Natural killer cell (primary cell): ENCODE data around the gene MXD3. TPM values are rescaled to one million over a fixed set of nuclear protein-coding genes. Genes with fewer than 3 reads are reported as not detected.

ENCODE experiments used
- ATAC-seq, 3 donors: fragments of 150-1000 bp in 2 of 3; fragments of 200-7000 bp in 1 of 3; cut with Tn5 transposase; 1 replicate in 1 of 3; 2 replicates in 2 of 3; pipeline ENCODE4 v1.10.0; 2021; ENCODE audit warnings: mild to moderate bottlenecking in 2 of 3, moderate library complexity in 2 of 3
- DNase-seq, 2 donors: peaks; one replicate each; pipeline versions ENCODE4 v3.0.0 to v3.0.0-alpha.2; 2013 to 2021; ENCODE audit warnings: mixed read lengths in 1 of 2
- H3K27ac ChIP-seq: one replicate; pipeline ENCODE4 v1.5.1; 2013; ENCODE audit warnings: mild to moderate bottlenecking, low read length
- H3K27me3 ChIP-seq: one replicate; pipeline ENCODE4 v1.6.1; 2013; ENCODE audit warnings: low read length; ENCODE audit not compliant: control insufficient read depth, insufficient read depth
- H3K36me3 ChIP-seq: one replicate; pipeline ENCODE4 v1.6.1; 2013; ENCODE audit warnings: low read length; ENCODE audit not compliant: control insufficient read depth, insufficient read depth
- H3K4me1 ChIP-seq: one replicate; pipeline ENCODE4 v1.6.1; 2013; ENCODE audit warnings: low read length; ENCODE audit not compliant: control insufficient read depth, insufficient read depth
- H3K4me3 ChIP-seq: one replicate; pipeline ENCODE4 v1.5.1; 2013; ENCODE audit warnings: low read length
- H3K9me3 ChIP-seq: one replicate; pipeline ENCODE4 v1.6.1; 2013; ENCODE audit warnings: low read length; ENCODE audit not compliant: control insufficient read depth, insufficient read depth
- H3K27ac Mint-ChIP-seq, 2 donors: one replicate each; pipeline ENCODE4 v1.8.0; 2022; ENCODE audit warnings: mild to moderate bottlenecking in 2 of 2, mixed read lengths in 2 of 2, moderate library complexity in 1 of 2
- H3K27me3 Mint-ChIP-seq, 2 donors: one replicate each; pipeline ENCODE4 v1.8.0; 2022; ENCODE audit warnings: low read depth in 2 of 2, mixed read lengths in 2 of 2
- H3K36me3 Mint-ChIP-seq: one replicate; pipeline ENCODE4 v1.8.0; 2022; ENCODE audit warnings: mixed read lengths
- H3K4me1 Mint-ChIP-seq, 2 donors: one replicate each; pipeline ENCODE4 v1.8.0; 2022; ENCODE audit warnings: mixed read lengths in 2 of 2
- H3K4me3 Mint-ChIP-seq: one replicate; pipeline ENCODE4 v1.8.0; 2022; ENCODE audit warnings: mild to moderate bottlenecking, moderate library complexity, mixed read lengths
- H3K9me3 Mint-ChIP-seq, 2 donors: one replicate each; pipeline ENCODE4 v1.8.0; 2022; ENCODE audit warnings: mixed read lengths in 2 of 2
- WGBS: methylation state at CpG from one replicate; pipeline ENCODE4 v1.1.7; 2013; ENCODE audit warnings: missing lambda C conversion rate; ENCODE audit not compliant: insufficient coverage; 5-methylcytosine and 5-hydroxymethylcytosine counted together
- intact Hi-C: fragments of 100-400 bp; cut with micrococcal nuclease; formaldehyde crosslinking; loops from one replicate; pipeline ENCODE4 v1.14.2; 2022
- total RNA-seq, 4 donors: library from RNA; stranded (reverse); fragments of 120-200 nt in 1 of 4; gene quantifications; one replicate each; pipeline versions ENCODE4 v1.2.3 to v1.2.4, GENCODE V29; 2013 to 2022
- TF ChIP-seq, protein P1 (sequence below): fragments of 200-600 bp; IDR thresholded peaks from one replicate; pipeline ENCODE4 v1.8.0; 2022; ENCODE audit warnings: antibody characterized with exemption

MXD3 gene
- total RNA-seq, 3 donors from 2014 or later (not counting 1 experiment from before 2014, with no cell fraction given) = 10.9 to 15.0 (median 15.0) TPM

DNA sequence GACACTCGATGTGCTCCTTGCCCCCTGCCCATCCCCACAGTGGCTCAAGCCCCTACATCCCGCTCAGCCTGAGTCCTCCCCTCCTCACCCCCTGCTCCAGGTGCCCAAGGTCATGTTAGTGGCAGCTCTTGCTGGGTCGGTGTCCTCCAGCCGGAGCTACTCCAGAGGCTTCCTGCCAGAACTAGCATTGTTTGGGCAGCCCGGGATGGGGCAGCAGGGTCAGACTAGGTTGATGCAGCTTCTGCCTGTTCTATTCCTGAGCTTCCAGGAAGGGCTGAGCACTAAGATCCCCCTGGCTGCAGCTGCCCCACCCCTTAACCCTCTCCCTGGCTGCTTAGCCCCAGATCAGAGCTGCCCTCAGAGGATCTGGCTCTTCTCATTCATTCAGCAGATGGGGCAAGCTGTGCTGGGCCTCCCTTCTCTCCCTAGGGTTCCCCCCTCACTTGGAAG, 46.7 kb upstream of the MXD3 start:
- intact Hi-C loops = loop anchor here (5.0 kb wide), 2 partner anchors 34 to 46 kb away; partner anchors contain the start of gene MXD3
- Histone ChIP-seq H3K36me3 (peaks cover 7% of the 10 kb centered on the region), H3K4me1 (peaks cover 80% of the 10 kb centered on the region), H3K4me3 (peak overlapping the region; percentile 85), H3K27ac (peak overlapping the region; percentile 51), H3K27me3 (no peaks in the 10 kb centered on the region), H3K9me3 (no peaks in the 10 kb centered on the region)
- 2% methylated on average over 5 of the region's 5 CpGs for WGBS
- Mint-ChIP-seq H3K36me3 (no peaks in the 10 kb centered on the region), H3K27me3 (no peaks in the 10 kb centered on the region), H3K4me1 (peaks cover 64 to 79% of the 10 kb centered on the region in 2 donors), H3K9me3 (no peaks in the 10 kb centered on the region), H3K4me3 (peak overlapping the region; percentile 90), H3K27ac (peak overlapping the region; percentile 88 to 89)
- TF ChIP-seq, protein P1, sequence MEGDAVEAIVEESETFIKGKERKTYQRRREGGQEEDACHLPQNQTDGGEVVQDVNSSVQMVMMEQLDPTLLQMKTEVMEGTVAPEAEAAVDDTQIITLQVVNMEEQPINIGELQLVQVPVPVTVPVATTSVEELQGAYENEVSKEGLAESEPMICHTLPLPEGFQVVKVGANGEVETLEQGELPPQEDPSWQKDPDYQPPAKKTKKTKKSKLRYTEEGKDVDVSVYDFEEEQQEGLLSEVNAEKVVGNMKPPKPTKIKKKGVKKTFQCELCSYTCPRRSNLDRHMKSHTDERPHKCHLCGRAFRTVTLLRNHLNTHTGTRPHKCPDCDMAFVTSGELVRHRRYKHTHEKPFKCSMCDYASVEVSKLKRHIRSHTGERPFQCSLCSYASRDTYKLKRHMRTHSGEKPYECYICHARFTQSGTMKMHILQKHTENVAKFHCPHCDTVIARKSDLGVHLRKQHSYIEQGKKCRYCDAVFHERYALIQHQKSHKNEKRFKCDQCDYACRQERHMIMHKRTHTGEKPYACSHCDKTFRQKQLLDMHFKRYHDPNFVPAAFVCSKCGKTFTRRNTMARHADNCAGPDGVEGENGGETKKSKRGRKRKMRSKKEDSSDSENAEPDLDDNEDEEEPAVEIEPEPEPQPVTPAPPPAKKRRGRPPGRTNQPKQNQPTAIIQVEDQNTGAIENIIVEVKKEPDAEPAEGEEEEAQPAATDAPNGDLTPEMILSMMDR = no peak
- no peak for ATAC-seq
- no peak for DNase-seq

DNA sequence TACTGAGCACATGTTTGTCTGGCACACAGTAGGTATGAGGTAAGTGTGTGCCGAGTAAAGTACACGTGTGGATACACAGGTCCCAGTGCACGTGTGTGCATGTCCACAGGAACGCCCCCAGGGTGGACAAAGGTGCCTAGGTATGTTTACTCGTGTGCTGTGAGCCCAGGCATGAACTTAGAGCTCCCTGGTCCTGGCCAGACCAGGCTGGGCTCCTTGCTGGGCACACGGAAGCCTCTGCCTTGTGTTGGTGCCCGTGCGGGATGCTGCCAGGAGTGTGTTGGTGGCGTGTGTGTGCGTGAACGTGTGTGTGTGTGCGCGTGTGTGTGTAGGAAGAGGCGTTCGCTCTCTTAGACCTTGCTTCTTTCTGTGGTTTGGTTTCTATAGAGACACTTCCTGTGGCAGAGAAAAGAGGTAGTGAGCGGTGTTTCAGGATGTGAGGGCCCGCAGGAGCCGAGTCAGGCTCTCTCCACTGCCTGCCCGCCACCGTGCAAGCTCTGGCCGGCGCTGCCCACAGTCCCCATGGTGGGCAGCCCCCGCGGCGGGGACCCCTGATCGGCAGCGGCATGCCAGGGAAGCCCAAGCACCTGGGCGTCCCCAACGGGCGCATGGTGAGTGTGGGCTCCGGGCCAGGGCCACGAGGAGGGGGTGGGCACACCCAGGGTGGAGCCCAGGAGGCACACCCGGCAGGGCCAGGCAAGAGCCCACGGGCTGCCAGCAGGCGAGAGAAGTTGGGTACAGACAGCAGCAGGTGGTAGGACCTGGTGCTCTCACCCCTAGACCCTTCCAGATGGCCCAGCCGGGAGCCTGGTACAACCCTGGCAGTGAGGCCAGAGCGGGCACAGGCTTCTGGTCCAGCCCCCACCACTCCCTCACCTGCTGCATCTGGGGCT, 46.0 kb upstream of the MXD3 start, which contains the start of gene RGS14:
Gene RGS14 (plus strand): TSS at position 466 of the 893 bp plus-strand sequence. CDS start 101 bp downstream, at position 567.
- H3K27ac ChIP-seq = peak within 1 kb of the TSS; percentile 51
- H3K36me3 ChIP-seq = peaks cover 7% of the 10 kb centered on the region
- Mint-ChIP-seq H3K27me3 (no peaks in the 10 kb centered on the region), H3K27ac (peak within 1 kb of the TSS; percentile 88 to 89), H3K36me3 (no peaks in the 10 kb centered on the region), H3K4me3 (peak within 1 kb of the TSS; percentile 90), H3K4me1 (peaks cover 64 to 72% of the 10 kb centered on the region in 2 donors), H3K9me3 (no peaks in the 10 kb centered on the region)
- peak within 1 kb of the TSS; percentile 85 for H3K4me3 ChIP-seq
- peak; percentile 55 to 90 for DNase-seq
- peak; percentile 92 to 95 (median 95) for ATAC-seq
- H3K9me3 ChIP-seq = no peaks in the 10 kb centered on the region
- peaks cover 73% of the 10 kb centered on the region for H3K4me1 ChIP-seq
- intact Hi-C loops = loop anchor here (5.0 kb wide), 2 partner anchors 35 to 45 kb away; partner anchors contain the start of gene MXD3
- H3K27me3 ChIP-seq = no peaks in the 10 kb centered on the region
- TF ChIP-seq, protein P1 = no peak
- WGBS = under 1% methylated on average over 37 of the region's 37 CpGs

DNA sequence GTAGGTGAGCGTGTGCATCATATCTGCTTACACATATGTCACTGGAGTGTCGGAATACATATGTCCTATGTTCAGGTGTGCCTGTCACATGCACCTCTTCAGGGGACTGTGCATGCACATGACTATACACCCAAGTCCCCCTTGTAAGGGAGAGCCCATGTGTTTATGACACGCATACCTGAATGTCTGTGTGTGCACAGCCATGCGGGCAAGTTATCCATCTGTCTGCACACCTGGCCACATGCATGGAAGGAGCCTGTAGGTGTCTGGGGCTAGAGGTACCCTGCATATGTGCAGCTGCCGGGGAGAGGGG, 45.4 kb upstream of the MXD3 start:
- DNase-seq = no peak
- H3K27ac Mint-ChIP-seq = peak overlapping the region; percentile 88 to 89

More for the DNA sequence above, 45.4 kb upstream of the MXD3 start:
- TF ChIP-seq, protein P1 = no peak
- Histone ChIP-seq H3K4me1 (peaks cover 70% of the 10 kb centered on the region), H3K4me3 (no peak overlapping the region), H3K9me3 (no peaks in the 10 kb centered on the region), H3K27ac (peak overlapping the region; percentile 51), H3K27me3 (no peaks in the 10 kb centered on the region), H3K36me3 (peaks cover 5% of the 10 kb centered on the region)
- peaks cover 61 to 67% of the 10 kb centered on the region in 2 donors for H3K4me1 Mint-ChIP-seq
- peak overlapping the region; percentile 90 for H3K4me3 Mint-ChIP-seq
- ATAC-seq = no peak
- intact Hi-C loops = loop anchor here (5.0 kb wide), 2 partner anchors 35 to 45 kb away; partner anchors contain the start of gene MXD3
- H3K36me3 Mint-ChIP-seq = no peaks in the 10 kb centered on the region
- no peaks in the 10 kb centered on the region for H3K9me3 Mint-ChIP-seq
- H3K27me3 Mint-ChIP-seq = no peaks in the 10 kb centered on the region
- WGBS = 53% methylated on average over 5 of the region's 5 CpGs
